ENCODE data around the gene IGLL5. TPM values are rescaled to one million over a fixed set of nuclear protein-coding genes. Genes with fewer than 3 reads are reported as not detected.

IGLL5 gene
- total and polyA plus RNA-seq, 9 of the 15 experiments (the other 6 are each of a cell fraction or from before 2014, with no cell fraction given) = not detected

DNA sequence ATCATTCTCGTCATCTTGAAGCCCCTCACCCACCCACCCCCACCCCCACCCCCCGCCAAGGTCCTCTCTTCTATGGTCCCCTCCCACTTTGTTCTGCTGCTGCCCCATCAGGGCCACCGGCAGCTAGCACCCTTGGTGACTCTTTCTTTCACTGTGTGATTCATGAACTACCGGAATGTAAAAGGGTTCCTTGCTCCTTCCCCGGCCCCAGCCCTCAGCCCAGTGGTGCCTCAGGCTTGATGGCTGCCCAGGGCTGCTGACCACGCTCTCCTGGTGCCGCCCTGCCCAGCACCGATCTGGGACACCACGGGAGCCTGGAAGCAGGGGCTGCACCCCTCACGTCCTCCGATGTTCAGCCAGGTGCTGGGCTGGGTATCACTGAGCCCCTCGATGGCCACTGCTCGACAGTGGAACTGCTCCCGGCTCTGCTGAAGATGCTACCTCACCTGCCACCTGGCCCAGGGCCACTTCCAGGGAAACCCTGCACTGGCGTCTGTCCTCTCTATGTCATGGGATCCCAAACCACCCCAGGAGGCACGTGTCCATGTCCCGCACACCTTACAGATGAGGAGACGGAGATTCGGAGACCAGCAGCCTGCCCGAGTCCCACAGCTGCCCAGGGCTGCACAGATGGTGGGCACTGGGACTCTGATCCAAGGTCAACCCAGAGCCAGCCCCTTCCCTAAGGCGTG, 39.7 kb downstream of the IGLL5 start (continued):
- TF ChIP-seq POLR3A (IDR thresholded peaks at IDR 0.05; ENCODE audit: borderline replicate concordance, extremely low read depth, insufficient read depth, insufficient read length) (no peak), DACH1 (IDR thresholded peaks at IDR 0.05; ENCODE audit: partially characterized antibody) (no peak), PHB (CRISPR knock-in tag; IDR thresholded peaks at IDR 0.05) (no peak), RBM15 (IDR thresholded peaks at IDR 0.05; ENCODE audit: insufficient read depth, low read length) (no peak), FUS (optimal IDR thresholded peaks at IDR 0.05; ENCODE audit: low read depth, low read length) (no peak), EZH2 (IDR thresholded peaks at IDR 0.05; ENCODE audit: borderline replicate concordance, low read depth, low read length) (no peak), KLF6 (CRISPR knock-in tag; IDR thresholded peaks at IDR 0.05; ENCODE audit: borderline replicate concordance) (no peak), PML (IDR thresholded peaks at IDR 0.05; ENCODE audit: low read length) (no peak), YY1 (IDR thresholded peaks at IDR 0.05; ENCODE audit: borderline replicate concordance in 1 of 3, control insufficient read depth in 1 of 3, extremely low read depth in 1 of 3, insufficient read depth in 3 of 3, insufficient read length in 1 of 3, insufficient replicate concordance in 2 of 3, low read depth in 1 of 3, low read length in 2 of 3) (peak in 1 of 3 experiments; percentile 7), HCFC1 (IDR thresholded peaks at IDR 0.05; ENCODE audit: low read depth, low read length) (no peak), L3MBTL2 (IDR thresholded peaks at IDR 0.05) (no peak)
- TF ChIP-seq, protein P1, sequence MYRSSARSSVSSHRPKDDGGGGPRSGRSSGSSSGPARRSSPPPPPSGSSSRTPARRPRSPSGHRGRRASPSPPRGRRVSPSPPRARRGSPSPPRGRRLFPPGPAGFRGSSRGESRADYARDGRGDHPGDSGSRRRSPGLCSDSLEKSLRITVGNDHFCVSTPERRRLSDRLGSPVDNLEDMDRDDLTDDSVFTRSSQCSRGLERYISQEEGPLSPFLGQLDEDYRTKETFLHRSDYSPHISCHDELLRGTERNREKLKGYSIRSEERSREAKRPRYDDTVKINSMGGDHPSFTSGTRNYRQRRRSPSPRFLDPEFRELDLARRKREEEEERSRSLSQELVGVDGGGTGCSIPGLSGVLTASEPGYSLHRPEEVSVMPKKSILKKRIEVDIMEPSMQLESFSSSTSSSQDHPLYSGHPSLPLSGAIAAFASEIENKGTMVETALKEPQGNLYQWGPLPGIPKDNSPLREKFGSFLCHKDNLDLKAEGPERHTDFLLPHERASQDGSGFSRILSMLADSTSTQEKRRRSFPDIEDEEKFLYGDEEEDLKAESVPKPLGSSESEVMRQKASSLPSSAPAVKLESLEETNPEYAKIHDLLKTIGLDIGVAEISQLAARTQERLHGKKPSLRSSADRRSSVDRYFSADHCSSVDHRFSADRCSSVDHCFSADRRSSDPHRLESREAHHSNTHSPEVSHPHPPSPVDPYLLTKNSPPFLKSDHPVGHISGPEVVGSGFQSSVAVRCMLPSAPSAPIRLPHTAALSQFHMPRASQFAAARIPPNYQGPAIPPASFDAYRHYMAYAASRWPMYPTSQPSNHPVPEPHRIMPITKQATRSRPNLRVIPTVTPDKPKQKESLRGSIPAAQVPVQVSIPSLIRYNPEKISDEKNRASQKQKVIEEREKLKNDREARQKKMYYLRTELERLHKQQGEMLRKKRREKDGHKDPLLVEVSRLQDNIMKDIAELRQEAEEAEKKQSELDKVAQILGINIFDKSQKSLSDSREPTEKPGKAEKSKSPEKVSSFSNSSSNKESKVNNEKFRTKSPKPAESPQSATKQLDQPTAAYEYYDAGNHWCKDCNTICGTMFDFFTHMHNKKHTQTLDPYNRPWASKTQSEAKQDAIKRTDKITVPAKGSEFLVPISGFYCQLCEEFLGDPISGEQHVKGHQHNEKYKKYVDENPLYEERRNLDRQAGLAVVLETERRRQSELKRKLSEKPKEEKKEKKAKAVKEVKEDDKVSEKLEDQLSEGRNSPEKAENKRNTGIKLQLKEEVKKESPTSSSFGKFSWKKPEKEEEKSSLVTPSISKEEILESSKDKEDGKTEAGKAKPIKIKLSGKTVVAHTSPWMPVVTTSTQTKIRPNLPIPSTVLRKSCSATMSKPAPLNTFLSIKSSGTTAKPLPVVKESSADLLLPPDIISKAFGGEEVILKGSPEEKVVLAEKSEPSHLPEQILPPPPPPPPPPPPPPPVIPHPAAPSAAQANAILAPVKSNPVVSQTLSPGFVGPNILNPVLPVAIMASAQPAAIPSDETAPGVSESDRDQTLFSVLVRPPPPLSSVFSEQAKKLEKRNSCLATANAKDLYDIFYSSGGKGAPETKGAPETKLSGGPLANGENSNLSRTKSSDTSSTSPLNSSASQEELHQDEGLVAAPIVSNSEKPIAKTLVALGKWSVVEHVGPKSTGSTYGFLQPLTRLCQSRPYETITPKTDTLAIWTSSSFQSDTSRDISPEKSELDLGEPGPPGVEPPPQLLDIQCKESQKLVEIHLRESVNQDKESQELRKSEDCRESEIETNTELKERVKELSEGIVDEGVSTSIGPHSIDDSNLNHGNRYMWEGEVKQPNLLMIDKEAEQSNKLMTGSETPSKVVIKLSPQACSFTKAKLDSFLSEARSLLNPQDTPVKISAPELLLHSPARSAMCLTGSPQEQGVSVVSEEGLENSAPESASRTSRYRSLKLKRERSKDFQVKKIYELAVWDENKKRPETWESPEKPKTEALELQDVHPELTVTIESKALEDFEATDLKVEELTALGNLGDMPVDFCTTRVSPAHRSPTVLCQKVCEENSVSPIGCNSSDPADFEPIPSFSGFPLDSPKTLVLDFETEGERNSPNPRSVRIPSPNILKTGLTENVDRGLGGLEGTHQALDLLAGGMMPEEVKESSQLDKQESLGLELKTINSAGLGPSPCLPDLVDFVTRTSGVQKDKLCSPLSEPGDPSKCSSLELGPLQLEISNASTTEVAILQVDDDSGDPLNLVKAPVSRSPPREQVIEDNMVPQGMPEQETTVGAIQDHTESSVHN (IDR thresholded peaks at IDR 0.05; ENCODE audit: borderline replicate concordance in 1 of 2, low read depth in 1 of 2) = no peak
- TF ChIP-seq, protein P2, sequence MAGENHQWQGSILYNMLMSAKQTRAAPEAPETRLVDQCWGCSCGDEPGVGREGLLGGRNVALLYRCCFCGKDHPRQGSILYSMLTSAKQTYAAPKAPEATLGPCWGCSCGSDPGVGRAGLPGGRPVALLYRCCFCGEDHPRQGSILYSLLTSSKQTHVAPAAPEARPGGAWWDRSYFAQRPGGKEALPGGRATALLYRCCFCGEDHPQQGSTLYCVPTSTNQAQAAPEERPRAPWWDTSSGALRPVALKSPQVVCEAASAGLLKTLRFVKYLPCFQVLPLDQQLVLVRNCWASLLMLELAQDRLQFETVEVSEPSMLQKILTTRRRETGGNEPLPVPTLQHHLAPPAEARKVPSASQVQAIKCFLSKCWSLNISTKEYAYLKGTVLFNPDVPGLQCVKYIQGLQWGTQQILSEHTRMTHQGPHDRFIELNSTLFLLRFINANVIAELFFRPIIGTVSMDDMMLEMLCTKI (IDR thresholded peaks at IDR 0.05; ENCODE audit: partially characterized antibody) = no peak
- TF ChIP-seq, protein P3, sequence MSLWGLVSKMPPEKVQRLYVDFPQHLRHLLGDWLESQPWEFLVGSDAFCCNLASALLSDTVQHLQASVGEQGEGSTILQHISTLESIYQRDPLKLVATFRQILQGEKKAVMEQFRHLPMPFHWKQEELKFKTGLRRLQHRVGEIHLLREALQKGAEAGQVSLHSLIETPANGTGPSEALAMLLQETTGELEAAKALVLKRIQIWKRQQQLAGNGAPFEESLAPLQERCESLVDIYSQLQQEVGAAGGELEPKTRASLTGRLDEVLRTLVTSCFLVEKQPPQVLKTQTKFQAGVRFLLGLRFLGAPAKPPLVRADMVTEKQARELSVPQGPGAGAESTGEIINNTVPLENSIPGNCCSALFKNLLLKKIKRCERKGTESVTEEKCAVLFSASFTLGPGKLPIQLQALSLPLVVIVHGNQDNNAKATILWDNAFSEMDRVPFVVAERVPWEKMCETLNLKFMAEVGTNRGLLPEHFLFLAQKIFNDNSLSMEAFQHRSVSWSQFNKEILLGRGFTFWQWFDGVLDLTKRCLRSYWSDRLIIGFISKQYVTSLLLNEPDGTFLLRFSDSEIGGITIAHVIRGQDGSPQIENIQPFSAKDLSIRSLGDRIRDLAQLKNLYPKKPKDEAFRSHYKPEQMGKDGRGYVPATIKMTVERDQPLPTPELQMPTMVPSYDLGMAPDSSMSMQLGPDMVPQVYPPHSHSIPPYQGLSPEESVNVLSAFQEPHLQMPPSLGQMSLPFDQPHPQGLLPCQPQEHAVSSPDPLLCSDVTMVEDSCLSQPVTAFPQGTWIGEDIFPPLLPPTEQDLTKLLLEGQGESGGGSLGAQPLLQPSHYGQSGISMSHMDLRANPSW (CRISPR knock-in tag; IDR thresholded peaks at IDR 0.05) = peak; percentile 54; the same call in 1 of the 2 replicates

Data from K562 (cell line).